GM18508 (cell line): ENCODE data around the gene TTL.
"Not testable (repeated sequence)": the region's sequence is repeated elsewhere in the genome, so short reads cannot be mapped to it uniquely, and the experiment has no call there.

Experiments
- ATAC-seq: cut with Tn5 transposase; IDR thresholded peaks from one replicate; pipeline ENCODE4 v1.9.1; 2021; ENCODE audit warnings: moderate number of reproducible peaks; ENCODE audit not compliant: insufficient read depth, unreplicated experiment

Gene TTL

DNA sequence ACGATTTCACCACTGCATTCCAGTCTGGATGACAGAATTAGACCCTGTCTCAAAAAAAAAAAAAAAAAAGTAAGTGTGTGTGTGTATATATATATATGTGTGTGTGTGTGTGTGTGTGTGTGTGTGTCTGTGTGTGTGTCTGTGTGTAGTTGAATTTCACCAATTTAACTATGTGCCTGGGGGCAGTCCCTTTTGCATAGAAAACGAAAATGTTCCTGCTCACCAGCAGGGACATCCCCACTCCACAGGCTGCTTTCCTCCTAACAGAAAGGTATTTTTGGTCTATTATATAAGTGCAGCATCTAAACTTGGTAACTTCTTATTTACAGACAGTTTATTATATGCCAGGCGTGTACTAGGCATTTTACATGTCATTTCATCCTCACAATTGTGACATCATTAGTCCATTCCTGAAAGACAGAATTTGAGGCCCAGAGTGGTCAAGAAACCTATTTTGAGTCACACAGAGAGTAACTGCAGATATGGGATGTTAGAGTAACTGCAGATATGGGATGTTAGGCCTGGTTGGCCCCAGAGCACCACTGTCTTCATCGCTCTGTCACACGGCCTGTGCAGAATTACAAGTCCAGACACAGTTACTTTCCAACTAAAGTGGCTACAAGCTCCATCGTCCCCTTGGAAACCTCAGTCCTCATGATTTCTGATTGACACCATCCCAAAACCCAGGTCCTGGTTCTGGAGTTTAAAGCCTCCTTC, 9.3 kb upstream of the TTL start:
- ATAC-seq, result no peak

DNA sequence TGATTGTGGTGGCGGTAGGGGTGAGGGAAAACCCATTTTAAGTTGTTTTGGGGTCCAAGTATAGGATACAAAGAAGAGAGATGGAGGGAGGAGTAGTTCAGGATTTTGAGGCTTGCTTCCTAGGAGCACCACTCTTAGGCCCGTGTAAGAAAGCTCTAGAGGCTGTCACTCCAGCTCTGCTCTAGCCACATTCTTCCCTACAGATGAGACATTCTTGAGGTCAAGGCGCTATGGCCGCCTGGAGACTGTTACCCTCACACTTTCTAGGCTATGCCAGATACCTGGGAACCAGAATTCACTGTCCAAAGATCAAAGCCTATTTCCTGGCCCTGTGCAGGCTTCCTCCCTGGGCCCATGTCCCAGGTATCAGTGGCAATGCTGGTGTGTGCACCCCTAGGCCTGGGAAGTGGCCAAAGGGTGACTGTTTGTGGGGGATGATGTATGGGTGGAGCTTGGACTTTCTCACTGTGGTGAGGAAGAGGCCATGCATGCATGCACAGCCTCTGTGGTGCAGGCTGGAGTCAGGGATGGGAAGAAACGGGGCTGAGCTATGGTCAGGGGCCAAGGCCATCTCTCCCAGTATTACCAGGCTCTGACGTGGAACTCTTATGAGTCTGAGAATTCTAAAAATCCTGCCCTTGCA, 7.0 kb upstream of the TTL start:
- ATAC-seq, result no peak

DNA sequence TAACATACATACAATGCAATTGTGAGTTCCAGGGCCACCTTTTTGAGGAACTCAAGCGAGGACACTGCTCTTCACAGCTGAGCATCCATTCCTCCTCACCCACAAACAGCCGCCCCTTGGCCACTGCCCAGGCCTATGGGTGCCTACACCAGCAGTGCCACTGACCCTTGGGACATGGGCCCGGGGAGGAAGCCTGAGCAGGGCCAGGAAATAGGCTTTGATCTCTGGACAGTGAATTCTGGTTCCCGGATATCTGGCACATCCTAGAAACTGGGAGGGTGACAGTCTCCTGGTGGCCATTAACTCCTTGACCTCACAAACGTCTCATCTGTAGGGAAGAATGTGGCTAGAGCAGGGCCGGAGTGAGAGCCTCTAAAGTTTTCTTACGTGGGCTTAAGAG, 5.5 kb upstream of the TTL start:
- ATAC-seq, result no peak

DNA sequence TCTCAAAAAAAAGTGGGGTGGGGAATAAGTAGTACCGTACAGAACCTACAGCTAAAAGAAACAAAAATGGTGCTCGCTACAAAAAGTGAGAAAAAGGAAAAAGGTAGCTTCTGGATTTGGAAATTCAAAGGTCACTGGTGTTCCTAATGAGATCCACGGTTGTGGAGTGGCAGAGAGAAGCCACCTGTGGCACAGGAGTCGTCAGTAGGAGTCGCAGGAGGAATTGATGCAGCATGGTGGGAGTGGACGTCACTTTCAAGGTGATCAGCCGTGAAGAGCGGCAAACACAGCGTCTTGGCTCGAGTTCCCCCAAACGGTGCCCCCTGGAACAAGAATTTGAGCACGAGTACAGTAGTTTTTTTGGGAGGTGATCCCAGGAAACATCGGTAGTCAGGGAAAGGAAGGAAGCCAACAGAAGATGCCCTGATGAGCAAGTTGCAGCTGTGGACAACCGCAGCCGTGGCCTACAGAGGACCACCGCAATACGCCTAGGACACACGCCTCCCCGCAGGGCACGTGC, 1.4 kb upstream of the TTL start:
- no peak for ATAC-seq

DNA sequence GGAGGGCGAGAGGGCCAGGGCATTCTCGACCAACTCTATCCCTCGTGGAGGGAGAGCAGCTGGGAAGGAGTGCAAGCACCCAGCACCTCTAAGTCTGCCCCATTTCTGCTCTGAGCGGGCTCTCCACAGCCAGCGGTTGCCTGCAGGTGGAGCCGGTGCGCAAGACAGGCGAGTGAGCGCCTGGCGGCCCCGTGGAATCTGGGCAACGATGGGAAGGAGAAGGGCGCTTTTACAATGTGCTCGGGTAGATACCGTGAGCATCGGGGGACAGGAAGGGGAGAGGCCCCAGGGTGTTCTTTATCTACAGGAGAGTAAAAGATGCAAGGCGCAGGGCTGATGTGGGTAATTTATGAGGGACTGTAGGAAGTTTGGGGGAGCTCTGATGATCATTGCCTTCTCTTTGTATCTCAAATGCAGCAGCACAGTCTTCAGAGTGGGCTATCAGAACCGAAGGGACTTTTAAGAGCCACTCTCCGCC, 867 bp upstream of the TTL start:
- ATAC-seq, result no peak

DNA sequence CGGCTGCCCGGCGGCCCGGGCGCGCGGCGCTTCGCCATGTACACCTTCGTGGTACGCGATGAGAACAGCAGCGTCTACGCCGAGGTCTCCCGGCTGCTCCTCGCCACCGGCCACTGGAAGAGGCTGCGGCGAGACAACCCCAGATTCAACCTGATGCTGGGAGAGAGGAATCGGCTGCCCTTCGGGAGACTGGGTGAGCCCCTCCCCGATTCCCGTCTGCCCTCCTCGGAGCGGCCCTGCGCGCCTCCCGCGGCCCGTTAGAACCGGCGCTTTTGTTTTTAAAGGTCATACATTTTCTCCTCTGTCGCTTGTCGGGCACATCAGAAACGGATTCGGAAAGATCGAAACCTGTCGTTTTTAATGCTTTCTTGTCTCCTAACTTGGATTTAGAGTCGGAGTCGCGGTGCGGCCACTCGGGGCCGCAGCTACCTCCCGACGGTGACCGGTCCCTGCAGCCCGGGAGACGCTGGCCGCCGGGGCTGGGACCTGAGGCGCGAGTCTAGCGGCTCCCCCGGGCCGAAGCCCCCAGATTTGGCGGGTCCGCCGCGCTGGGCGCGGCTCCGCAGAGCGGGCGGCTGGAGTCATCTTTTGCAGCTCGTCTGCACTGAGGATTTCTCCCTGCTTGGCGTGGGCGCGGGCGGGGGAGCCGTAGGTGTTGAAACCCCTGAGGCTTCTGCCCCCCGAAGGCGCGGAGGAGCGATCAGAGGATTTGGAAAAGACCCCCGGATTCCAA, 519 bp downstream of the TTL start:
- ATAC-seq, result no peak

DNA sequence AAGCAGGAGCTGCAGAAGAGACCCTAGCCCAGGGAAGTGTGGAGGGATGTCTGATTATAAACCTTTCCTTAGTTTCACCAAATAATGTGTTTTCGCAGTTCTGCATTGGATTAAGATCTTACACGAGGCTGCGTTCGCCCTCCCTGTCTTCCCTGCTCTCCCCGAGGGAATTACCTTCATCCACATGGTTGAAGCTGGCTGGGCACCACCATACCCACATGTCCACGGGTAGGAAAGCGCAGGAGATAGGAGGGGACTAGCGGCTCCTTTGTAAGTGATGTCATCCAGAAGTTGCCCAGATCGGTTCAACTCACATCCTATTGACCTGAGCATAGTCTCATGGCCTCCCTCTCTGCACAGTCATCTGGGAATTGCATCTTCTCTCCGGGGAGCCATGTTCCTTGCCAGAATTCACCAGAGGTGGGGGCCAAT, 1.1 kb downstream of the TTL start:
- no peak for ATAC-seq

DNA sequence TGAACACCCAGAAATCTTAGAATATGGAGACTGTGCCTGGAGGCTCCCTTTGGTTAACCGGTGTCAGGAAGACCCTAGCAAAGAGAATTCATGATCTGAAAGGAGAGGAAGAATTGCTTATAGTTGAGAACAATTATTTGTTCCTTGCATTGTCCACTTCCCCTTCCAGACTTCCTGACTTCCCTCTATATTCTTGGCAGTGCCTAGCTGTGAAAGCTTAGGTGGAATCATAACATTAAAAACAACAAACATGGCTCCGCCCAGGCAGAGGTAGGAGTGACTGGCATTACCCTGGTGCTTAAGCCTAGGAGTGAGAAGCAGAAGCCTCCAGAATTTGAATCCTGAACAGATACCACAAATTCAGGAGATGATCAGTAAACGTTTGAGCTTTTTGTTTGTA, 1.9 kb downstream of the TTL start:
- ATAC-seq, result no peak

DNA sequence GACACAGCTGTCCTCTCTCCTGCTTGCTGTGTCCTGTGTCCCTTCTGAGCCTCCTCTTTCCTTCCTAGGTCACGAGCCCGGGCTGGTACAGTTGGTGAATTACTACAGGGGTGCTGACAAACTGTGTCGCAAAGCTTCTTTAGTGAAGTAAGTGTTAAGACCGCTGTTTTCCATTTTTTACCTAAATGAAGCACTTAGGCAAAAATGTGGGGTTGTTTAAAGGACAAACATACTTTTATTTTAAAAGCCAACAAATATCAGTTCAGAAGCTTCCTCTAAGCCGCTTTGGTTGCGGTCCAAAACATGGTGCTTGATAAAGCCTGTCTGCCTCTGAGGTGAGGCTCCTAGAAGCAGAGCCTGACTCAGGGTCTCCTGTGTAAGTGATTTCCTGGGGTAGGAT, 3.9 kb downstream of the TTL start:
- no peak for ATAC-seq

DNA sequence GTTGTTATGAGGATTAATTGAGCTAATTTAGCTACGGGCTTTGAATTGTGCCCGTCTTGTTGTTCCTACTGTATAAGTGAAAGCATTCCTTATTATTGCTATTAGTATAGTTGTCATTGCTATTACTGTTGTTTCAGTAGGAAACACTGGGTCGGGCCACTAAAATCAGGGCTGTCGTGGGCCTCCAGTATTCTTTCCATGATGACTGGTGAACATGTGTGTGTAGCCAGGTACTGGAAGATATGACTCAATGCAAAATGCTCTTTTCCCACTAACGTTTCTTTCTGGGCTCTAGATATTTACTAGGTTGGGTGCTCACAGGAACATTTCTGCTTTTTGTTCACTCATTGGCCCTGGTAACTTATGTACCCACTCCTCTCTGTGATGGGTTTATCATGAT, 4.9 kb downstream of the TTL start:
- ATAC-seq, result no peak

DNA sequence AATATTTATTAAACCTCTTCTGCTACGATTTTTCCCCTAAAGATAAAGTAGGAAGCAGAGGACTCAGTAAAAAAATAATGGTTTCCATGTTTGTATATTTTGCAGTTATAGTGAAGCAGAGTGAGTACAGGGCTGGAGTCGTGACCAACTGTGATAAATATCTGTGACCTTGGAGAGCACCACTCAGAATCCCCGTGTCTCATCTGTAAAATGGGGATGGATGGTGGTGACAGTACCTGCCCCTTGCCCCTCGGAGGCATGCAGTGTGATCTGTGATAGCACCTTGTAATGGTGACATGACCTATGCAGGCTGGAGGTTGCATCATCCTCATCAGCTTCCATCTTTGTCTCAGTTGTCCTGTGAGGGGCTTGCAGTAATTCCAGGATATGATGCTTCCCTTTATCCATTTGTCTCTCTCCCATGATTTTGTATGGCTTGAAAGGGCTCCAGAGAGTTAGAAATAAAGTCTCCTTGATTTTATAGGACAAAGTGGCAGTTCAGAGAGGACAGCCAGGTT, 5.5 kb downstream of the TTL start:
- no peak for ATAC-seq

DNA sequence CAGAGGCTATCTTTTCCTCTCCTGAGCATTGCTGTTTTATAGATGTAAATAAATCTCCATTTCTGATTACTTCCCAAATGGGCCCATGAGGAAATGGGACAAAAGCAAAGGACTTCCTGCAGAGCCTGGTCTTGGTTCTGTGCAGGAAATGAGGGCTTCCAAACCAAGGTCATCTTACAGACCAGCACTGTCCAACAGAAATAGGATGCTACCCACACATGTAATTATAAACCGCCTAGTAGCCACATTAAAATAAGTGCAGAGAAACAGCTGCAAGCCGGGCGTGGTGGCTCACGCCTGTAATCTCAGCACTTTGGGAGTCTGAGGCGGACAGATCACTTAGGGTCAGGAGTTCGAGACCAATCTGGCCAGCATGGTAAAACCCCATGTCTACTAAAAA, 6.2 kb downstream of the TTL start:
- ATAC-seq, result no peak

DNA sequence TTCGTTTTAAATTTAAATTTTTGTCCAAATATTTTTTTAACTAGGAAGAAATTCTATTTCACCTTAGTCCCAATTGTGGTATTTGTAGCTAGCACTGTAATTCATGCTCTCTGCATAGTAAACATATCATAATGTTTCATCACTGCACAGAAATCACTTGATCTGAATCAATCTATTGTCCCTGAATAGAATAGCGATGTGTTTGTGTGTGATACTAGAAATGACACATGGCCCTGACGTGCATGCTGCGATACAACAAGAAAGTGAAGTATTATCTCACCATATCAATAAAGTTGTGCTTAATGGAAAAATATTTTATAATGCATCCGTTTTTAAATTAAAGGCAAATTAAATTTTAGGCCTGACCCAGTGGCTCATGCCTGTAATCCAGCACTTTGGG, 10.0 kb downstream of the TTL start:
- no peak for ATAC-seq

DNA sequence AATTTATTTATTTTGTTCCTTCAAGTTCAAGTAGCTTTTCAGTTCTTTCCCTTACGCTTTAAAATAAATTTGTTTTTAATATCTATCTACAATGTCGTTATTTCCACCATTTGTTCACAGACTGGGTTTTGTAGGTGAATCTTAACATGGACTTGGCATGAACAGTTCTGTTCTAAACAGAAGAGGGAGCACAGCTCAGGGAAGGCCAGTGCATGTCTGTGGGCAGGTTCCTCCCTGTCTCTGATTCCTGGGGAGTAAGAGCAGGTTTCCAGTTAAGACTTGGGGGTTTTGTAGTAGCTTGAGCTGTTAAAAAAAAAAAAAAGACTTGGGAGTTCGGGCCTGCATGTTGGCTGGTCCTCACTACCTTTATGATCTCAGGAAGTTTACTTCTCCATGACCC, 11.1 kb downstream of the TTL start:
- no peak for ATAC-seq

DNA sequence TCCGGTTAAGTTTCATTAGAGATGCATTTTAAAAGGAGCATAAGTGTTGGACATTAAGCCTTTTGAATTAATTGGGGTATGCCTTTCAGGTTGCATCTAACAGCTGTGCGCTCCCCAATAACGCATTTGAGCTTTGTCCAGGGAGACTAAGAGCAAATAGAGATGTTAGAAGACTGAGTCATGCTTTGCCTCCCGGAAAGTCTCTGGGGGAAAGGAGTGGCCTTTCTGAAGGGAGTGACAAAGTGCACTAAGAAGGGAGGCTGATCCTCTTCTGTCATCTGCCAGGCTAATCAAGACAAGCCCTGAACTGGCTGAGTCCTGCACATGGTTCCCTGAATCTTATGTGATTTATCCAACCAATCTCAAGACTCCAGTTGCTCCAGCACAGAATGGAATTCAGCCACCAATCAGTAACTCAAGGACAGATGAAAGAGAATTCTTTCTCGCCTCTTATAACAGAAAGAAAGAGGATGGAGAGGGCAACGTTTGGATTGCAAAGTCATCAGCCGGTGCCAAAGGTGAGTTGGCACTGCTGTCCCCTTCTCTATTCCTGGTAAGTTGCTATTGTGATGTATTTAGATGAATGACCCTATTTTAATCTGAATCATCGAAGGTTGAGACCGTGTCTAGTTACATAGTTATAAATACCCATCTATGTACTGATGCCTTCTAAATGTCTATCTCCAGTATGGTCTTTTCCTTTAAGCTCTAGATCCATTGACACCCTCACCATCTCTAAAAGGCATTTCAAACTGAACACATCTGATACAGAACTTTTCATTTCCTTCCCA, 12.1 kb downstream of the TTL start:
- ATAC-seq, result no peak

DNA sequence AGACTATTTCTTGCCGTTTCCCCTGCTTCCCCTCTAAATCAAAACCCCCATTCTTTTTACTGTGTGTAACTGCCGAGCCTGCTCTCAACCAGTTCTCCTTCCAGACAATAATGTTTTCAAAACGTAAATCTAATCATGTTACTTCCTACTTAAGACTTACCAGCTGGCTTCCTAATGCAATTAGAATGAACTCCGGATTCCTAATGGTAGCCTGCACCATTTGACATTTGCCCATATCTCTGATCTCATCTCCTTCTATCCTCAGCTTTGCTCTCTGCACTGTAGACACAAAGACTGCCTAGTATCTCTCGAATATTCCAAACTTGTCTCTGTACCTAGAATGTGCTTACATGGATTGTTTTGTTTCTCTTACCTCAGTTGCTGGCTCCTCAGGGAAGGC, 12.9 kb downstream of the TTL start:
- no peak for ATAC-seq

DNA sequence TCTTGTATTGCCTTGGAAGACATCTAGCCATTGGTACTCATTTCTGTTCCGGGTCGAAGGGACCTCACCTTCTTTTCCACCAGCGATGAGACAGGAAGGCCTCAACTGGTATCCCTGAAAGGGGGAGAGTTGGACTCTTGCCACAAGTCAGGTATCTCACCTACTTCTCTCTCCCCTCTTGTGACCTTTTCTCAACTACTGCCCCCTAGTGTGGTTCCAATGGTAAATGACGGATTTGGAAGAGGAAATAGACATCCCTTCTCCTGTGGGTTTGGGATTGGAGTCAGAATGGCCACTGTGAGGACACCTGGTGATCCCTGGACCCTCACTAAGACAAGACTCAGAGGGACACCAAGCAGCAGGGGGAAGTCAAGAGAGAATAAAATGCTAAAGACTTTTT, 13.9 kb downstream of the TTL start:
- not testable (repeated sequence) for ATAC-seq

DNA sequence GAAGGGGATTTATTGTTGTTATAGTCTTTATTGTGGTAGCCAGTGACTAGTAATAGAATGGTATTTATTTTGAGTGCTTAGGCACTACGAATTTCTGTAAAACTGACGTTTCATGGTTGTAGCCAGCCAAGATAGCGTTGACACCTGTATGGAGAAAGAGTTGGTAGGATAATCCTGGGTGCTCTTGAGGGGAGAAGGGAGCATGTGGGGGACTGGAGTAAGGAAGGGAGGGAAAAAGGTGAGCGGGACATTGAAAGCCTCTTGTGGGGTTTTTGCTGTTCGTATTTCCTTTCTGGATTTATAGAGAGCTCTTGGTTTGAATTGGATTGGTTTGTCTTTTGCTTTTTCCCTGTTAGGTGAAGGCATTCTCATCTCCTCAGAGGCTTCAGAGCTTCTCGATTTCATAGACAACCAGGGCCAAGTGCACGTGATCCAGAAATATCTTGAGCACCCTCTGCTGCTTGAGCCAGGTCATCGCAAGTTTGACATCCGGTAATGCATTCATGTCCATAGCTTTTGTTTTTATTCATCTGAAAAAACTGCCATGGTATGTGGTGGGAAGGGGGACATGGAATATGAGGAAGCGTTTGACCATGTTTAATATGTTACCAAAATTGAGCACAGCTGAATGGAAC, 19.0 kb downstream of the TTL start:
- ATAC-seq, result not testable (repeated sequence)

DNA sequence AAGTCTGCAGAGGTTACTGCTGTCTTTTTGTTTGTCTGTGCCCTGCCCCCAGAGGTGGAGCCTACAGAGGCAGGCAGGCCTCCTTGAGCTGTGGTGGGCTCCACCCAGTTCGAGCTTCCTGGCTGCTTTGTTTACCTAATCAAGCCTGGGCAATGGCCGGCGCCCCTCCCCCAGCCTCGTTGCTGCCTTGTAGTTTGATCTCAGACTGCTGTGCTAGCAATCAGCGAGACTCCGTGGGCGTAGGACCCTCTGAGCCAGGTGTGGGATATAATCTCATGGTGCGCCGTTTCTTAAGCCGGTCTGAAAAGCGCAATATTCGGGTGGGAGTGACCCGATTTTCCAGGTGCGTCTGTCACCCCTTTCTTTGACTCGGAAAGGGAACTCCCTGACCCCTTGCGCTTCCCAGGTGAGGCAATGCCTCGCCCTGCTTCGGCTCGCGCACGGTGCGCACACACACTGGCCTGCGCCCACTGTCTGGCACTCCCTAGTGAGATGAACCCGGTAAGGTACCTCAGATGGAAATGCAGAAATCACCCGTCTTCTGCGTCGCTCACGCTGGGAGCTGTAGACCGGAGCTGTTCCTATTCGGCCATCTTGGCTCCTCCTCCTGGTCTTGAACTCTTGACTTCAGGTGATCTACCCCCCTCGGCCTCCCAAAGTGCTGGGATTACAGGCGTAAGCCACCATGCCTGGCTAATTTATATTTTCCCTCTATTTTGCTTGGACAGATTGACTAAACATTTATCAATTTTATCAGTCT, 27.5 kb downstream of the TTL start:
- not testable (repeated sequence) for ATAC-seq
